ENCODE results near the gene ZCCHC18. TPM values are rescaled to one million over a fixed set of nuclear protein-coding genes. Genes with fewer than 3 reads are reported as not detected.
"Not testable (repeated sequence)": the region's sequence is repeated elsewhere in the genome, so short reads cannot be mapped to it uniquely, and the experiment has no call there.

Gene ZCCHC18
- 10 to 100 TPM in 2 of 8 experiments, 1 to 10 TPM in 4, under 1 TPM in 2; 0.46 to 29.4 (median 7.8) TPM for total RNA-seq

DNA sequence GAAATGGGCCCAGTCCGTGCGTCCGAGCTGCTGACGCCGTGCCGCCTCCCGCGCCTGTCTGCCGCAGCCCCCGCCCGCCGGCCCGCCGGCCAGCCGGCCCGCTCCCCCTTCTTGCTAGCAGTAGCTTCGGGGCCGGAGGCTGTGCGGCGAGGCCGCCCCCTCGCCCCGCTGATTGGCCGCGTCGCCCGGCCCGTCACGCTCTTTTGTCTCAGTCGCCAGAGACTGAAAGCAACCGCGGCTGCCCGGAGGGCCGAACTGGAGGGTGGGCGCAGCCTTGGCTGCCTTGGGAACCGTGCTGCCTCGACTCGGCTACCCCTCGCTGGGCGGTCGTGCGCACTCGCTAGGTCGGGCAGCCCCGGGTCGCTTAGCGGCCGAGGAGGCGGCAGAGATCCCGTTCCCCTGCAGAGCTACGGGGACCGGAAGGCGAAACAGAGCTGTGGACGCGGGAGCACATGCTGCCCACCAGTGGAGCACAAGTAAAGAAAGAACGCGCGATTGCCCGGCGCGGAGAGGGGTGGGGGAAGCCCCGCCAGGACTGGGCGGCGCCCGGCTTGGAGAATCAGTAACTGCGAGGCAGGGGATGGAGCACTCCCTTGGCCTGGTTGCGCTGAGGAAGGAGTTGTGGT, at the start of gene ZCCHC18:
ZCCHC18 (plus strand) TSS at position 198 of the 626 bp plus-strand sequence. CDS start 1,589 bp downstream, outside the sequence.
- WGBS, 10 experiments = 0 to 8% methylated on average over 5 to 6 of the region's 67 CpGs; no CpG with 5 or more reads in 8 of the 10 experiments
- in situ Hi-C loops (cut with MboI; ENCODE audit: low pct_unique_long_range_greater_than_20kb in 2 of 9, low sequenced_read_pairs in 9 of 9, unreplicated experiment in 9 of 9) = loop anchor here in 1 of 9 experiments (25.0 kb wide), 1 partner anchor 275 kb away; the partner anchor contains the start of gene RAB9B
- H3K4me1 ChIP-seq (replicated peaks in 1 of 2) = peaks cover 7 to 10% of the 10 kb centered on the region in 2 donors
- H3K27ac ChIP-seq = peak within 1 kb of the TSS; percentile 78 to 87
- peak; percentile 81 to 91 (median 88) for ATAC-seq (replicated peaks in 6 of 8)
- peak within 1 kb of the TSS; percentile 46 to 74 (median 50) for H3K4me3 ChIP-seq

DNA sequence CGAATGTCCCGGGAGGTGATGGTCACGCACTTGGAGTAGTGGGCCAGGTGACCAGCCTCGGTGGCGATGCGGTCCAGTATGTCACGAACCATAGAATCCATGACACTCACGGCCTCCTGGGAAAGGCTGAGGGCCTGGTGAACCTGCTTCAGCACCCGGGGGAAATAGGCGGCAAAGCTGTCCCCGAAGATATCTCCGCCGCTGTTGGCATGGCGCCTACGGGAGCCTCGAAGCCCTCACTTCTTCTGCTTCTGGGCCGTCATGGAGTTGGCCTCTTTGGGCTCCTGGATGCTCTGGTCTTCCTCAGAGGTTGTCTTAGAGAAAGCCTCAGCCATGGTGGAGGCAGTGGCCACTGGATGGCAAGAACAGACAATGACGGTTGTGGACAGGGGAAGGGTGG, 49.7 kb upstream of the ZCCHC18 start:
- not testable (repeated sequence) for ATAC-seq (replicated peaks in 6 of 8)
- no CpG with 5 or more reads among the region's 18 CpGs for WGBS, 10 experiments

DNA sequence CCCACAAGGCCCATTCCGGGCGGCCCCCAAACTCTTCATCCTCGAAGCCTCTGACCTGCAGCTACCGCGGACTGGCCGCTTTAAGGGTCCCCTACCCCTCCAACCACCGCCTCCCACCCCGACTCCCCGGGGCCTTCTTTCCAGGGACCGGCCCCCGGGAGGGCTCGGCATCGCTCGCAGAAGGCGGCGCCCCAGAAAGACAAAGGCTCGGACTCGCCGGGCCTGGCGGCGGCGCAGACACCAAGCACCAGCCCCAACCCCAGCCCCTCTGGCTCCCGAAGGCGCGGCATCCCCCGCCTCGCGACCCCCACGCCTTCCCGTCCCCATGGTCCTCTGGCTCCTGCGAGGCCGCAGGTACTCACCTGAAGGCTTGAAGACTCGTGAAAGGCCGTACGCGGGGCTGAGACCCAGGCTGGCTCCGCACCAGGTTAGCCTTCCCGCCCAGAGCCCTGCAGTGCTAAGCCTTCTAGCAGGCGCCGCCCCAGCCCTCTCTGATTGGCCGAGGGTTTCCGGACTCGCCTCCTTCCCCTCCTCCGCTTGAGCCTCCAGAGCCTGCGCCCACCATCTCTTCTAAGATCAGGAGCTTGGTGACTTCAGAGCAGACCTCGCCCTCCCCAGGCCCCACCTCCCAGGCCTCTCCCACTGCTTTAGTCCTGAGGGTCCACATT, 36.4 kb upstream of the ZCCHC18 start, which contains the start of gene TMSB15C:
TMSB15C (minus strand) TSS at position 459 of the 668 bp plus-strand sequence.
- H3K4me3 ChIP-seq; in situ Hi-C loops (cut with MboI; ENCODE audit: low pct_unique_long_range_greater_than_20kb in 2 of 9, low sequenced_read_pairs in 9 of 9, unreplicated experiment in 9 of 9); H3K4me1 ChIP-seq (replicated peaks in 1 of 2); H3K27ac ChIP-seq: not testable (repeated sequence)
- no CpG with 5 or more reads among the region's 46 CpGs for WGBS, 10 experiments
- ATAC-seq (replicated peaks in 6 of 8) = peak; percentile 41 to 100 (median 99)

More for the DNA sequence above, 49.7 kb upstream of the ZCCHC18 start:
- H3K27ac ChIP-seq; H3K4me3 ChIP-seq; H3K4me1 ChIP-seq (replicated peaks in 1 of 2); in situ Hi-C loops (cut with MboI; ENCODE audit: low pct_unique_long_range_greater_than_20kb in 2 of 9, low sequenced_read_pairs in 9 of 9, unreplicated experiment in 9 of 9): not testable (repeated sequence)

DNA sequence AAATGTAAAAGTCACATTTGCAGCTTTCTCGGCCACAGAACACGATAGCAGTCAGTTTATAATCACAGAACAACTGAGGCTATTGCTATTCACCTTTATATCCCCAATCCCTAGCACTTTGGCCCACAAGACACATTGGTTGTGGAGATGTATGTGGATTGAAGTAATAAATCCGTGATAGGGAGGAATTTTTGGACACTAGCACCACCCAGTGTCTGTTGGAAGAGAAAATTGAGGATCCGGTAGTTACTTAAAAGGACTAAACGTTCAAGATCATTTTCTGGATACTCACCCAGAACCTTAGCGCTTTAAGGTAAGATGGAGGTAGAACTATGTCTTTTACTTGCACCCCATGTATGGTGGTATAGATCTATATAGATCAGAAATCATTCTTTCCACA, 34.5 kb upstream of the ZCCHC18 start:
- not testable (repeated sequence) for H3K4me1 ChIP-seq (replicated peaks in 1 of 2)
- no CpG with 5 or more reads among the region's 6 CpGs for WGBS, 10 experiments

DNA sequence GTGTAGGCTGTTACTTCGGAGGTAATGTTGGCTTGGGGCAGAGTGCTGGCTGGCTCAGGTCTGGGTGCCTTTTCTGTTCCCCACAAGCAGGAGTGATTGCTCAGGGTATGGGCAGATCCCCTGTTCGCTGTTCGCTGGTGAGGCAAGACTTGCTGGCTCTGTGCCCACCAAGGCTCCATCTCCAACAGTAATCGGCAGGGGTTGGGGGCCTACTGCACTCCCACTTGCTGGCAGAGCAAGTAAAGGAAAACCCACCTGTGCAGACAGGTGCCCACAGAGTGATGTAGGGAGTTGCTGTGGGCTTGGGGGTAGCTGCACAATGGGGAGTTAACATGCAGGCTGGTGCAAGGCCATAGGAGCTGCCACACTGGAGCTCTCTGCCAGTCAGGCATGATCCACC, 28.3 kb upstream of the ZCCHC18 start:
- H3K4me3 ChIP-seq = no peak overlapping the region
- no peak for ATAC-seq (replicated peaks in 6 of 8)
- in situ Hi-C loops (cut with MboI; ENCODE audit: low pct_unique_long_range_greater_than_20kb in 2 of 9, low sequenced_read_pairs in 9 of 9, unreplicated experiment in 9 of 9) = no loop called here
- no peak overlapping the region for H3K27ac ChIP-seq
- H3K4me1 ChIP-seq (replicated peaks in 1 of 2) = no peaks in the 10 kb centered on the region
- WGBS, 10 experiments = 69% methylated on average over 2 of the region's 4 CpGs; no CpG with 5 or more reads in 9 of the 10 experiments

More for the DNA sequence above, 34.5 kb upstream of the ZCCHC18 start:
- H3K4me3 ChIP-seq; H3K27ac ChIP-seq; in situ Hi-C loops (cut with MboI; ENCODE audit: low pct_unique_long_range_greater_than_20kb in 2 of 9, low sequenced_read_pairs in 9 of 9, unreplicated experiment in 9 of 9); ATAC-seq (replicated peaks in 6 of 8): not testable (repeated sequence)

DNA sequence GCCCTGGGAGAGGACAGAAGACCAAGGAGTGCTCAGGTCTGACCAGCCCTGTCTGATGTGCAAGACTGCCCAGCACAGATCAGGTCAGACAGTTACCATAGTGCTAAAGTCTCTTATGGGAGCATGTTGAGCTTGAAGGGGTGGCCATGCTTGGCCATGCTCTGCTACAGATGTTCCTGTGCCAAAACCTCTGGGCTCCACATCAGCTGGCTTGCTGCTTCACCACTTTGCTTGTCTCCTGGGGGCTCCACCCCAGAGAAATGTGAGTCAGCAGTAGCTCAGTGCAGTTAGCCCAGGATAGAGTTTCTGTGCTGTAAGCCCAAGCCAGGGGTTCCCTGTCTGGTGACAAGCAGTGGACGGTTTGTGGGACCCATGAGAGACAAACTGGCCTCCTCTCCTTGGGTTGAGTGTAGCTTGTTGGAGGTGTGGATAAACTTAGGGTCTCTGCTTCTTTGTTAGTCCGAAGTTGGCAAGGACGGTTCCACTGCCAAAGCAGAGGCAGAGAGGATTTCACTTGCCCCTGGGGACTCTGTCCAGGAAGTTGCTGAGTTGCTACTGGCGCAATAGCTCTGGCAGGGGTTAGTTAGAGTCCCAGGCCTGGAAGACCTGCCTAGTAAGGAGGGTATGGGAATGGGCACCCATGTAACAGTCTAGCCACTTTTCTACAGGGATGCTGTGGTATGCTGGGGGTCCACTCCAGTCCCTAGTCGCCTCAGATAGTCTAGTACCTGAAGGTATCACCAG, 27.6 kb upstream of the ZCCHC18 start:
- 0 to 41% methylated on average over 2 to 3 of the region's 5 CpGs; no CpG with 5 or more reads in 8 of the 10 experiments for WGBS, 10 experiments

DNA sequence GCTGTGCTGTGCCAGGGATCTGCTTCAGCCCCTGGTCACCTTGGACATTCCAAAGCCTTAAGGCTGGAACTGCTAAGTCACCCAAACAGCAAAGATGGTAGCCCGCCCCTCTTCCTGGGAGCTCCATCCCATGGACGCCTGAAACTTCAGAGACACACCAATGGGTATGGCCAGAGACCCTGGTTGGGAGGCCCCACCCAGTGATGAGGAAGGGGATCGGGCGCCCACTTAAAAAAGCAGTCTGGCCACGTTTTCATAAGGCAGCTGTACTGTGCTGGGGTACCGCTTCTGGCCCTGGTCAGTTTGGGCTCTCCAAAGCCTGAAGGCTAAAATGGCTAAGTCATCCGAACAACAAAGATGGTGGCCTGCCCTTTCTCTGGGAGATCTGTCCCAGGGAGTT, 26.8 kb upstream of the ZCCHC18 start:
- H3K4me3 ChIP-seq = no peak overlapping the region
- H3K4me1 ChIP-seq (replicated peaks in 1 of 2) = no peaks in the 10 kb centered on the region
- H3K27ac ChIP-seq = no peak overlapping the region
- 60 to 83% methylated on average over 1 of the region's 7 CpGs; no CpG with 5 or more reads in 8 of the 10 experiments for whole genome bisulfite sequencing, 10 experiments
- ATAC-seq (replicated peaks in 6 of 8) = no peak
- in situ Hi-C loops (cut with MboI; ENCODE audit: low pct_unique_long_range_greater_than_20kb in 2 of 9, low sequenced_read_pairs in 9 of 9, unreplicated experiment in 9 of 9) = no loop called here

More for the DNA sequence above, 27.6 kb upstream of the ZCCHC18 start:
- Histone ChIP-seq H3K27ac (no peak overlapping the region), H3K4me1 (replicated peaks in 1 of 2) (no peaks in the 10 kb centered on the region), H3K4me3 (no peak overlapping the region)
- in situ Hi-C loops (cut with MboI; ENCODE audit: low pct_unique_long_range_greater_than_20kb in 2 of 9, low sequenced_read_pairs in 9 of 9, unreplicated experiment in 9 of 9) = no loop called here
- no peak for ATAC-seq (replicated peaks in 6 of 8)

DNA sequence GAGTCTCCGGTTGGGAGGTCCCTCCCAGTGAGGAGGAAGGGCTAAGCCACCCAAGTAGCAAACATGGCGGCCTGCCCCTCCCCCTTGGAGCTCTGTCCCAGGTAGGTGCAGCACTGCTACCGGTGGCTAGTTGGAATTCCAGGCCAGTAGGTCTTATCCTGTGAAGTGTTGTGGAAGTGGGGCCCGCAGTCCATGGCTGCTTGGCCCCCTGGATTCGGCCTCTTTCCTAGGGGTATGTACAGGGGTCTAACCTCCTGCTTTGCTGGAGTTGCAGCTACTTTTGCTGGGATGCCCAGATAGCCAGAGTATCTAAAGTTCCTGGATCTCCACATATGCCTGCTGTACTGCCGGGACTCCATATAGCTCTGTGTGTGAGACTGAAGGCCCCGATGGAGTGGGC, 26.4 kb upstream of the ZCCHC18 start:
- in situ Hi-C loops (cut with MboI; ENCODE audit: low pct_unique_long_range_greater_than_20kb in 2 of 9, low sequenced_read_pairs in 9 of 9, unreplicated experiment in 9 of 9) = no loop called here
- WGBS, 10 experiments = 14 to 100% (median 27%) methylated on average over 1 to 2 of the region's 7 CpGs; no CpG with 5 or more reads in 6 of the 10 experiments
- H3K4me1 ChIP-seq (replicated peaks in 1 of 2) = no peaks in the 10 kb centered on the region
- no peak for ATAC-seq (replicated peaks in 6 of 8)
- no peak overlapping the region for H3K27ac ChIP-seq
- no peak overlapping the region for H3K4me3 ChIP-seq

DNA sequence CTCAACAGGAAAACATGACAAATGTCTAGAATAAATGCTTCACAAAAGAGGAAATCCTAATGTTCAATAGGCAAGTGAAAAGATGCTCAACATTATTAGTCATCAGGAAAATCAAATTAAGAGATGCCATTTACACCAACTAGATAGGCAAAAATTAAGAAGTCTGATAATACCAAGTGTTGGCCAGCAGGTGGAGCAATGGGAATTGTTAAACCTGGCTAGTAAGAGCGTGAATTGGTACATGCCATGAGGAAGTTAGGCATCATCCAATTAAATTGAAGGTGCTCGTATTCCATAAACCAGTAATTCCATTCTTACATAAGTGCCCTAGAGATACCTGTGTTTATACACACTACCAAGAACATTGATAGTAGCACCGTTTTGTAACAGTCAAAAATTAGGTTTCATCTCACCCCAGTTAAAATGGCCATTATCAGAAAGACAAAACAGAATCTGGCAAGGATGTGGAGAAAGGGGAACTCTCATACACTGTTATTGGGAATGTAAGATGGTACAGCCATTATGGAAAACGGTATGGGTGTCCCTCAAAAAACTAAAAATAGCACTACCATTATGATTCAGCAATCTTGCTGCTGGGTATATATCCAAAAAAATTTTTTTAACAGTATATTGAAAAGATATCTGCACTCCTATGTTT, 14.0 kb upstream of the ZCCHC18 start:
- peak in 7 of 8 experiments; percentile 30 to 74 (median 55) for ATAC-seq (replicated peaks in 6 of 8)
- Histone ChIP-seq H3K4me3 (no peak overlapping the region), H3K4me1 (replicated peaks in 1 of 2) (no peaks in the 10 kb centered on the region), H3K27ac (no peak overlapping the region)
- in situ Hi-C loops (cut with MboI; ENCODE audit: low pct_unique_long_range_greater_than_20kb in 2 of 9, low sequenced_read_pairs in 9 of 9, unreplicated experiment in 9 of 9) = no loop called here
- WGBS, 10 experiments = 0 to 17% (median 0%) methylated on average over 1 to 4 of the region's 4 CpGs; no CpG with 5 or more reads in 5 of the 10 experiments

DNA sequence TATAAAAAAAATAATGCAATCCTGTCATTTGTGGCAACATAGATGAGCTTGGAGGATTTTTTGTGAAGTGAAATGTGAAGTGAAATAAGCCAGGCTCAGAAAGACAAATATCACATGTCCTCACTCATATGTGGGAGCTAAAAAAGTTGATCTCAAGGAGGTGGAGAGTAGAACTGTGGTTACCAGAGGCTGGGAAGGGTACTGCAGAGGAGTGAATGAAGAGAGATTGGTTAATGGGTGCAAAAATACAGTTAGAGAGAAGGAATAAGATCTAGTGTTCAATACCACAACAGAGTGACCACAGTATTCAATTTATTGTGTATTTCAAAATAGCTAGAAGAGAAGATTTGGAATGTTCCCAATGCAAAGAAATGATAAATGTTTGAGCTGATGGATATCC, 13.4 kb upstream of the ZCCHC18 start:
- in situ Hi-C loops (cut with MboI; ENCODE audit: low pct_unique_long_range_greater_than_20kb in 2 of 9, low sequenced_read_pairs in 9 of 9, unreplicated experiment in 9 of 9) = no loop called here
- no peak for ATAC-seq (replicated peaks in 6 of 8)

DNA sequence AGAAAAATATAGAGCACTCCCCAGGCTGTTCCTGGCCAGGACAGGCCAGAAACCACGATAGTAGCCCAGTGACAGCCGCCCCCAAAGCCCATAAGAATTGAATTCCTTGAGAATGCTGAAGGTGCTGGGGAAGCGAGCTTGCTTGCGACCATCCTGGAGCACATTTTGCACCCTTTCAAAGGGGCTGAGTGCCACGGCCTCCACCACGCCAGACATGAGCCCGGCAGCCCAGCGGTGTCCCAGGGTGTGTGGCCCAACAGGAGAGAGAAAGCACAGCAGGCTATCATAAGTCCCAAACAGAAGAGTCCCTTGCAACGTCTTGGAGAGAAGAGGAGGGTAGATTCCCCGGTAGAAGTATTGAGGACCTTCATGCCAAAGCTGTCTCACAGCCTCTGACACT, 7.6 kb upstream of the ZCCHC18 start:
- no peak for ATAC-seq (replicated peaks in 6 of 8)
- WGBS, 10 experiments = 0% methylated on average over 1 of the region's 10 CpGs; no CpG with 5 or more reads in 9 of the 10 experiments
- no peak overlapping the region for H3K4me3 ChIP-seq
- in situ Hi-C loops (cut with MboI; ENCODE audit: low pct_unique_long_range_greater_than_20kb in 2 of 9, low sequenced_read_pairs in 9 of 9, unreplicated experiment in 9 of 9) = loop anchor here in 1 of 9 experiments (25.0 kb wide), 1 partner anchor 267 kb away; the partner anchor contains the start of gene RAB9B
- H3K4me1 ChIP-seq (replicated peaks in 1 of 2) = no peaks in the 10 kb centered on the region
- H3K27ac ChIP-seq = no peak overlapping the region

More for the DNA sequence above, 13.4 kb upstream of the ZCCHC18 start:
- no peaks in the 10 kb centered on the region for H3K4me1 ChIP-seq (replicated peaks in 1 of 2)
- H3K27ac ChIP-seq = no peak overlapping the region
- H3K4me3 ChIP-seq = no peak overlapping the region

DNA sequence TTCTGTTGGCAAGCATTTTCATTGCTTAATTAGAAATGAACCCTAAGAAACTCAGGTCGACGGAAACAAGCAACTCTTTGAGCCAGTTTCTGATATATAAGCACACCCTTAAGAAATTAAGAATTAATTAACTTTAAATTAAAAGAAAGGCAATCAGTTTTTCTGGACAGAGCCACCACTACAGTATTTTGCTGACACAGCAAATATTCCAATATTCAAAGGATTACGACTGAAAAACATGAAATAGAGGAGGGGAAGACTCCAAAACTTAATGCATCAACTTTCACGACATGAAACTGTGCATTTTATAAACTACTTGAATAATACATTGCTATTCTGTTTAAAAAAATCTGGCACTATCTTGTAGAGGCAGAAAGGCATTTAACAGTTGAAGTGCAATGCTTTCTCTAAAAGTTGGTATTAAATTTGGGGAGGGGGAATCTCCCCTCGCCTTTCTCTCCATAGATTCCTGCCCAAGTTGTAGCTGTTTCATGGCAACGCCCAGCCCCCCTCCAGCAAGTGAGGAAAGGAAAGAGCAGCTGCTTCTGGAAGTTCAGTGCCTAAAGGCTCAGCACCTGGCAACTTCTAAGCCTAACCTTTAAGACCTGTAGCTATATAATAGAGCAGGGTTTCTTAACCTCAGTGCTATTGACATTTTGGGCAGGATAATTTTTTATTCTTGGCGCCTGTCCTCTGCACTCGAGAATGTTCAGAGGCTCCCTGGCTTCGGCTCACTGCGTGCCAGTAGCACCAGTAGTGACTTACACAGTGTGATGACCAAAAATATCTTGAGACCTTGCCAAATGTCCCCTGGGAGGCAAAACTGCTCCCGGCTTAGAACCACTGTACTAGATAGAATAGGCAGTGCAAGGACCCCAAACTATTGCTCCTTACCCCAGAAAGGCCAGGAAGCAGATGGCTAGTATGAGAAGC, 6.7 kb upstream of the ZCCHC18 start:
- WGBS, 10 experiments = 0 to 66% (median 32%) methylated on average over 1 to 7 of the region's 11 CpGs; no CpG with 5 or more reads in 3 of the 10 experiments
- peak in 1 of 8 experiments; percentile 23 for ATAC-seq (replicated peaks in 6 of 8)
- Histone ChIP-seq H3K4me3 (no peak overlapping the region), H3K4me1 (replicated peaks in 1 of 2) (no peaks in the 10 kb centered on the region), H3K27ac (no peak overlapping the region)
- in situ Hi-C loops (cut with MboI; ENCODE audit: low pct_unique_long_range_greater_than_20kb in 2 of 9, low sequenced_read_pairs in 9 of 9, unreplicated experiment in 9 of 9) = loop anchor here in 1 of 9 experiments (25.0 kb wide), 1 partner anchor 268 kb away; the partner anchor contains the start of gene RAB9B

Data from motor neuron (in vitro differentiated cells).